Keratinocyte (primary cell): Measurements from ENCODE around the gene ST6GALNAC5. TPM values are rescaled to one million over a fixed set of nuclear protein-coding genes. Genes with fewer than 3 reads are reported as not detected.
A peak's percentile ranks its signal among the peaks of the same experiment; 100 is the strongest.

Source experiments
- DNase-seq: peaks from one replicate; pipeline ENCODE4 v3.0.0-alpha.2; 2011; ENCODE audit warnings: low read depth, missing footprints, low spot score
- FAIRE-seq: peaks from 2 replicates; lab custom pipeline; 2011; peaks lifted over from hg19 to GRCh38; lab: Jason Lieb, UNC
- H2AFZ ChIP-seq: 2 replicates; pipeline ENCODE4 v1.6.0; 2012; ENCODE audit warnings: low read length, control low read depth, inconsistent platforms; ENCODE audit not compliant: control insufficient read depth
- H3K27ac ChIP-seq: 2 replicates; pipeline ENCODE4 v1.5.1; 2011; ENCODE audit warnings: low read length; ENCODE audit not compliant: control insufficient read depth, insufficient read depth
- H3K27me3 ChIP-seq: 3 replicates; pipeline ENCODE4 v1.6.0; 2011; ENCODE audit warnings: low read length; ENCODE audit not compliant: control insufficient read depth, insufficient read depth; ENCODE audit errors: extremely low read depth
- H3K36me3 ChIP-seq, 2 experiments: 2 replicates in 1 of 2; 3 replicates in 1 of 2; pipeline ENCODE4 v1.5.1; 2011; ENCODE audit warnings: low read length in 2 of 2, mild to moderate bottlenecking in 1 of 2; ENCODE audit not compliant: control insufficient read depth in 2 of 2, insufficient read depth in 2 of 2; ENCODE audit errors: extremely low read depth in 1 of 2
- H3K4me1 ChIP-seq: 3 replicates; pipeline ENCODE4 v1.5.1; 2011; ENCODE audit warnings: low read length; ENCODE audit not compliant: control insufficient read depth, insufficient read depth; ENCODE audit errors: extremely low read depth
- H3K4me2 ChIP-seq: 3 replicates; pipeline ENCODE4 v1.6.0; 2011; ENCODE audit warnings: low read depth, low read length; ENCODE audit not compliant: control insufficient read depth, insufficient read depth; ENCODE audit errors: extremely low read depth
- H3K4me3 ChIP-seq, 3 experiments: fragments of 200-600 bp in 1 of 3; sonication (generic) in 1 of 3; 2 replicates in 2 of 3; 3 replicates in 1 of 3; pipeline ENCODE4 v1.5.1; 2011 to 2016; ENCODE audit warnings: low read length in 3 of 3, mild to moderate bottlenecking in 3 of 3, control low read depth in 2 of 3, inconsistent platforms in 1 of 3, low read depth in 1 of 3, mixed read lengths in 1 of 3, mixed run types in 1 of 3, moderate library complexity in 1 of 3; ENCODE audit not compliant: control insufficient read depth in 2 of 3, insufficient read depth in 2 of 3; ENCODE audit errors: extremely low read depth in 1 of 3
- H3K79me2 ChIP-seq: 2 replicates; pipeline ENCODE4 v1.6.0; 2012; ENCODE audit warnings: low read length; ENCODE audit not compliant: control insufficient read depth, insufficient read depth
- H3K9ac ChIP-seq: 3 replicates; pipeline ENCODE4 v1.6.0; 2011; ENCODE audit warnings: low read length; ENCODE audit not compliant: control insufficient read depth, insufficient read depth; ENCODE audit errors: extremely low read depth
- H3K9me1 ChIP-seq: 3 replicates; pipeline ENCODE4 v1.6.0; 2011; ENCODE audit warnings: low read length; ENCODE audit not compliant: control insufficient read depth, insufficient read depth; ENCODE audit errors: extremely low read depth
- H3K9me3 ChIP-seq: 2 replicates; pipeline ENCODE4 v1.5.1; 2012; ENCODE audit warnings: low read depth, low read length; ENCODE audit not compliant: control insufficient read depth
- H4K20me1 ChIP-seq: 3 replicates; pipeline ENCODE4 v1.6.0; 2011; ENCODE audit warnings: low read length; ENCODE audit not compliant: control insufficient read depth, insufficient read depth; ENCODE audit errors: extremely low read depth
- CTCF ChIP-seq, 3 experiments: IDR thresholded peaks in 1 of 3; conservative IDR thresholded peaks in 1 of 3; optimal IDR thresholded peaks in 1 of 3; 2 replicates in 2 of 3; 3 replicates in 1 of 3; pipeline versions ENCODE3 to v1.5.1; 2011; ENCODE audit warnings: low read length in 3 of 3, mild to moderate bottlenecking in 3 of 3, moderate library complexity in 2 of 3, control low read depth in 1 of 3, inconsistent platforms in 1 of 3; ENCODE audit not compliant: insufficient read depth in 2 of 3; ENCODE audit errors: extremely low read depth in 1 of 3
- EZH2 ChIP-seq: IDR thresholded peaks from one replicate; pipeline ENCODE4 v1.6.1; 2012; ENCODE audit warnings: inconsistent platforms, mild to moderate bottlenecking, low read length, moderate library complexity
- dilution Hi-C: fragments of 300-500 bp; cut with MboI; formaldehyde crosslinking; loops from one replicate; pipeline ENCODE4 v1.7.0; 2020; ENCODE audit warnings: low sequenced_read_pairs; ENCODE audit not compliant: extremely low pct_ligation_motif_present
- polyA plus RNA-seq, 5 experiments: library from polyadenylated mRNA; depleted of rRNA in 3 of 5; stranded (reverse) in 3 of 5; stranded (forward) in 1 of 5; unstranded in 1 of 5; fragments of >200 nt; gene quantifications; 1 replicate in 1 of 5; 2 replicates in 3 of 5; 3 replicates in 1 of 5; pipeline versions ENCODE4 v1.2.1 to v1.2.3, GENCODE V29; 2011 to 2012; ENCODE audit warnings: missing spikeins in 2 of 5, low read depth in 1 of 5, low replicate concordance in 1 of 5

ST6GALNAC5 gene
- polyA plus RNA-seq, 1 donor (not counting 4 experiments of a cell fraction or from before 2014, with no cell fraction given), result 12.8 TPM

- H2AFZ ChIP-seq, result no peak overlapping the region
- no peaks in the 10 kb centered on the region for H4K20me1 ChIP-seq
- dilution Hi-C loops, result no loop called here
- no peaks in the 10 kb centered on the region for H3K9me3 ChIP-seq
- H3K27ac ChIP-seq, result no peak overlapping the region
- no peaks in the 10 kb centered on the region for H3K36me3 ChIP-seq
- TF ChIP-seq EZH2, result no peak
- no peak for TF ChIP-seq CTCF (optimal IDR thresholded peaks at IDR 0.05 in 1 of 3, IDR thresholded peaks at IDR 0.05 in 1 of 3, conservative IDR thresholded peaks at IDR 0.05 in 1 of 3; ENCODE audit: extremely low read depth in 1 of 3, insufficient read depth in 2 of 3, low read length in 3 of 3)
- no peaks in the 10 kb centered on the region for H3K9me1 ChIP-seq
- H3K4me3 ChIP-seq, result no peak overlapping the region
- DNase-seq, result no peak
- no peaks in the 10 kb centered on the region for H3K79me2 ChIP-seq
- no peak for FAIRE-seq
- H3K4me1 ChIP-seq, result peaks cover 7% of the 10 kb centered on the region
- H3K9ac ChIP-seq, result no peak overlapping the region
- H3K4me2 ChIP-seq, result no peak overlapping the region
- peaks cover 25% of the 10 kb centered on the region for H3K27me3 ChIP-seq
These were observed 714 bp upstream of the ST6GALNAC5 start for GRCh38 chr1:76866566-76866965.

GRCh38 chr1:76868154-76868882 is 1.0 kb downstream of the ST6GALNAC5 start:
- TF ChIP-seq EZH2 (peak; percentile 84), CTCF (optimal IDR thresholded peaks at IDR 0.05 in 1 of 3, IDR thresholded peaks at IDR 0.05 in 1 of 3, conservative IDR thresholded peaks at IDR 0.05 in 1 of 3; ENCODE audit: extremely low read depth in 1 of 3, insufficient read depth in 2 of 3, low read length in 3 of 3) (peak in 2 of 3 experiments; percentile 39 to 55)
- Histone ChIP-seq H3K4me3 (peak overlapping the region; percentile 17 to 64 (median 45)), H3K4me2 (peak overlapping the region; percentile 81), H4K20me1 (no peaks in the 10 kb centered on the region), H3K79me2 (no peaks in the 10 kb centered on the region), H3K4me1 (peaks cover 7% of the 10 kb centered on the region), H3K9ac (no peak overlapping the region), H3K9me1 (no peaks in the 10 kb centered on the region), H3K27ac (no peak overlapping the region), H2AFZ (peak overlapping the region; percentile 61), H3K36me3 (no peaks in the 10 kb centered on the region), H3K9me3 (no peaks in the 10 kb centered on the region), H3K27me3 (peaks cover 25% of the 10 kb centered on the region)
- DNase-seq, result no peak
- dilution Hi-C loops, result no loop called here
- no peak for FAIRE-seq
